HEK293 (cell line): Measurements from ENCODE around the gene ERAP2.

Source experiments
- CTCF ChIA-PET: fragments of 350-600 bp; formaldehyde crosslinking; extraction: SDS; loops from one replicate; lab custom pipeline; 2021; ENCODE audit warnings: antibody characterized with exemption; lab: Yijun Ruan, JAX
- POLR2A ChIA-PET: fragments of 300-600 bp; formaldehyde crosslinking; extraction: SDS; loops from one replicate; lab custom pipeline; 2020; ENCODE audit warnings: antibody characterized with exemption, inconsistent platforms; lab: Yijun Ruan, JAX
- H3K27ac ChIP-seq: fragments of 200-500 bp; sonication (Bioruptor generic); 2 replicates; pipeline ENCODE4 v1.5.1; 2014; ENCODE audit warnings: low read depth, low read length, control low read depth, inconsistent platforms; ENCODE audit errors: extremely low read depth
- H3K36me3 ChIP-seq, 2 experiments: fragments of 200-500 bp in 1 of 2; sonication (Bioruptor generic) in 1 of 2; 1 replicate in 1 of 2; 2 replicates in 1 of 2; pipeline ENCODE4 v1.5.1; 2014 to 2017; ENCODE audit warnings: inconsistent platforms in 2 of 2, low read length in 2 of 2; ENCODE audit not compliant: control insufficient read depth in 2 of 2, insufficient read depth in 1 of 2
- H3K4me1 ChIP-seq: fragments of 200-500 bp; sonication (Bioruptor generic); 2 replicates; pipeline ENCODE4 v1.5.1; 2014; ENCODE audit warnings: mild to moderate bottlenecking, low read length, inconsistent platforms; ENCODE audit not compliant: control insufficient read depth, insufficient read depth
- H3K4me3 ChIP-seq: 2 replicates; pipeline ENCODE4 v1.5.1; 2011; ENCODE audit warnings: low read depth, mild to moderate bottlenecking, control low read depth, low read length, moderate library complexity
- H3K9me3 ChIP-seq: fragments of 200-500 bp; sonication (Bioruptor generic); 2 replicates; pipeline ENCODE4 v1.5.1; 2014; ENCODE audit warnings: low read depth, low read length, inconsistent platforms; ENCODE audit not compliant: control insufficient read depth, insufficient read depth
- KLF7 ChIP-seq: fragments of 450-650 bp; formaldehyde crosslinking; IDR thresholded peaks from 2 replicates; pipeline ENCODE4 v1.5.1; 2016; ENCODE audit warnings: missing biosample characterization, missing genetic modification characterization, borderline replicate concordance
- KLF9 ChIP-seq: fragments of 450-650 bp; formaldehyde crosslinking; IDR thresholded peaks from 2 replicates; pipeline ENCODE4 v1.5.1; 2016; ENCODE audit warnings: missing biosample characterization, missing genetic modification characterization, low read depth
- MEIS1 ChIP-seq: sonication (generic); formaldehyde crosslinking; IDR thresholded peaks from 2 replicates; pipeline ENCODE4 v1.8.1; 2022; ENCODE audit warnings: missing genetic modification reagents, mild to moderate bottlenecking, borderline replicate concordance
- REPIN1 ChIP-seq: fragments of 450-650 bp; formaldehyde crosslinking; IDR thresholded peaks from 2 replicates; pipeline ENCODE4 v1.5.1; 2017; ENCODE audit warnings: missing biosample characterization, missing genetic modification characterization, low read depth
- SCRT2 ChIP-seq: fragments of 450-650 bp; formaldehyde crosslinking; IDR thresholded peaks from 2 replicates; pipeline ENCODE4 v1.5.1; 2016; ENCODE audit warnings: missing biosample characterization, missing genetic modification characterization
- TCF7L2 ChIP-seq: IDR thresholded peaks from 2 replicates; pipeline ENCODE4 v1.6.1; 2011; ENCODE audit warnings: low read depth, mild to moderate bottlenecking, inconsistent platforms, low read length, moderate library complexity, borderline replicate concordance
- ZBTB48 ChIP-seq: fragments of 450-650 bp; formaldehyde crosslinking; IDR thresholded peaks from 2 replicates; pipeline ENCODE4 v1.5.1; 2016; ENCODE audit warnings: missing biosample characterization, missing genetic modification characterization
- ZBTB49 ChIP-seq: fragments of 450-650 bp; formaldehyde crosslinking; IDR thresholded peaks from 2 replicates; pipeline ENCODE4 v1.5.1; 2016; ENCODE audit warnings: missing biosample characterization, missing genetic modification characterization, low read depth
- ZNF114 ChIP-seq: fragments of 450-650 bp; formaldehyde crosslinking; IDR thresholded peaks from 2 replicates; pipeline ENCODE4 v1.5.0; 2017; ENCODE audit warnings: missing biosample characterization, missing genetic modification characterization
- ZNF133 ChIP-seq: fragments of 450-650 bp; formaldehyde crosslinking; IDR thresholded peaks from 2 replicates; pipeline ENCODE4 v1.5.1; 2016; ENCODE audit warnings: missing biosample characterization, missing genetic modification characterization
- ZNF155 ChIP-seq: fragments of 450-650 bp; formaldehyde crosslinking; IDR thresholded peaks from 2 replicates; pipeline ENCODE4 v1.5.1; 2016; ENCODE audit warnings: missing biosample characterization, missing genetic modification characterization
- ZNF175 ChIP-seq: fragments of 450-650 bp; formaldehyde crosslinking; IDR thresholded peaks from 2 replicates; pipeline ENCODE4 v1.5.1; 2016; ENCODE audit warnings: missing biosample characterization, missing genetic modification characterization
- ZNF223 ChIP-seq: fragments of 450-650 bp; formaldehyde crosslinking; IDR thresholded peaks from 2 replicates; pipeline ENCODE4 v1.5.1; 2016; ENCODE audit warnings: missing biosample characterization, missing genetic modification characterization
- ZNF24 ChIP-seq: fragments of 450-650 bp; formaldehyde crosslinking; IDR thresholded peaks from 2 replicates; pipeline ENCODE4 v1.5.1; 2016; ENCODE audit warnings: missing biosample characterization, missing genetic modification characterization
- ZNF324 ChIP-seq: fragments of 450-650 bp; formaldehyde crosslinking; IDR thresholded peaks from 2 replicates; pipeline ENCODE4 v1.5.1; 2016; ENCODE audit warnings: missing biosample characterization, missing genetic modification characterization
- ZNF354C ChIP-seq: fragments of 450-650 bp; formaldehyde crosslinking; IDR thresholded peaks from 2 replicates; pipeline ENCODE4 v1.5.1; 2016; ENCODE audit warnings: missing biosample characterization, missing genetic modification characterization, low read depth, borderline replicate concordance
- ZNF37A ChIP-seq: fragments of 450-650 bp; IDR thresholded peaks from 2 replicates; pipeline ENCODE4 v1.5.1; 2018; ENCODE audit warnings: missing biosample characterization, missing genetic modification characterization
- ZNF394 ChIP-seq: fragments of 450-650 bp; formaldehyde crosslinking; IDR thresholded peaks from 2 replicates; pipeline ENCODE4 v1.5.1; 2016; ENCODE audit warnings: missing biosample characterization, missing genetic modification characterization, mild to moderate bottlenecking, moderate library complexity, borderline replicate concordance
- ZNF404 ChIP-seq: fragments of 450-650 bp; formaldehyde crosslinking; IDR thresholded peaks from 2 replicates; pipeline ENCODE4 v1.5.1; 2017; ENCODE audit warnings: missing biosample characterization, missing genetic modification characterization
- ZNF555 ChIP-seq: fragments of 450-650 bp; formaldehyde crosslinking; conservative IDR thresholded peaks from 2 replicates; pipeline ENCODE4 v1.5.1; 2017; ENCODE audit warnings: missing biosample characterization, mild to moderate bottlenecking, missing genetic modification characterization, inconsistent platforms
- ZNF596 ChIP-seq: fragments of 450-650 bp; IDR thresholded peaks from 2 replicates; pipeline ENCODE4 v1.5.0; 2018; ENCODE audit warnings: missing biosample characterization, mild to moderate bottlenecking, missing genetic modification characterization, moderate library complexity
- ZNF660 ChIP-seq: fragments of 450-650 bp; IDR thresholded peaks from 2 replicates; pipeline ENCODE4 v1.5.1; 2018; ENCODE audit warnings: missing biosample characterization, mild to moderate bottlenecking, missing genetic modification characterization
- ZNF664 ChIP-seq: fragments of 450-650 bp; formaldehyde crosslinking; IDR thresholded peaks from 2 replicates; pipeline ENCODE4 v1.5.1; 2016; ENCODE audit warnings: missing biosample characterization, missing genetic modification characterization
- ZNF747 ChIP-seq: fragments of 450-650 bp; formaldehyde crosslinking; IDR thresholded peaks from 2 replicates; pipeline ENCODE4 v1.5.1; 2016; ENCODE audit warnings: missing biosample characterization, missing genetic modification characterization
- ZNF785 ChIP-seq: fragments of 450-650 bp; formaldehyde crosslinking; IDR thresholded peaks from 2 replicates; pipeline ENCODE4 v1.5.1; 2016; ENCODE audit warnings: missing biosample characterization, missing genetic modification characterization
- ZNF792 ChIP-seq: fragments of 450-650 bp; formaldehyde crosslinking; IDR thresholded peaks from 2 replicates; pipeline ENCODE4 v1.5.1; 2016; ENCODE audit warnings: missing biosample characterization, missing genetic modification characterization
- ZSCAN23 ChIP-seq: fragments of 450-650 bp; formaldehyde crosslinking; IDR thresholded peaks from 2 replicates; pipeline ENCODE4 v1.5.1; 2016; ENCODE audit warnings: missing biosample characterization, missing genetic modification characterization
- ZXDB ChIP-seq: fragments of 450-650 bp; formaldehyde crosslinking; IDR thresholded peaks from 2 replicates; pipeline ENCODE4 v1.5.1; 2016; ENCODE audit warnings: missing biosample characterization, missing genetic modification characterization
- TF ChIP-seq, protein P1 (sequence below): fragments of 450-650 bp; formaldehyde crosslinking; IDR thresholded peaks from 2 replicates; pipeline ENCODE4 v1.5.0; 2017; ENCODE audit warnings: missing biosample characterization, missing genetic modification characterization, borderline replicate concordance
- TF ChIP-seq, protein P2 (sequence below): fragments of 450-650 bp; formaldehyde crosslinking; IDR thresholded peaks from 2 replicates; pipeline ENCODE4 v1.5.1; 2016; ENCODE audit warnings: missing biosample characterization, missing genetic modification characterization
- TF ChIP-seq, protein P3 (sequence below): fragments of 450-650 bp; IDR thresholded peaks from 2 replicates; pipeline ENCODE4 v1.5.1; 2018; ENCODE audit warnings: missing biosample characterization, mild to moderate bottlenecking, missing genetic modification characterization

Gene ERAP2

DNA sequence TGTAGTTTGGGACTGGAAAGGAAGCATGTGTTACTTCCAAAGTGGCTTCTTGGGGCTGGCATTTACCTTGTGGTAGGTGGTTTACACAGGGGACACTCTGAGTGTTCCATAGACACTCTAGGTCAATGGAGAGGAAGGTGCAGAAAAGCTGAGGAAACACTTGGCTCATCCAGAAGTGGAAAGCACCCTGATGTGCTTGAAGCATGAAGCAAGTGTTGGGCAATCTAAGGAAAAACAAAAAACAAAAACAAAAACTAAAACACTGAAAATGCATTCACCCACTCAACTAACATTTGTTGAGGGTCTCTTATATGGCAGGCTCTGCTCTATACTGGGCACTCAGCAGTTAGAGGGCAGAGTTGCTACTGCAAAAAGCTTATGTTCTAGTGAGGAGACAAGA is 2.9 kb upstream of the ERAP2 start:
- no peaks in the 10 kb centered on the region for H3K36me3 ChIP-seq
- no peak overlapping the region for H3K4me3 ChIP-seq
- TF ChIP-seq ZNF24 (tag by site-specific recombination) (no peak), ZNF660 (tag by site-specific recombination) (no peak), TCF7L2 (no peak), ZNF155 (no peak), ZNF394 (tag by site-specific recombination) (no peak), ZNF404 (tag by site-specific recombination) (no peak), ZNF354C (tag by site-specific recombination) (no peak), ZNF114 (tag by site-specific recombination) (no peak), ZSCAN23 (tag by site-specific recombination) (no peak), ZNF792 (tag by site-specific recombination) (no peak), ZBTB48 (tag by site-specific recombination) (no peak), SCRT2 (tag by site-specific recombination) (no peak), ZNF37A (tag by site-specific recombination) (no peak), ZBTB49 (no peak), ZNF133 (no peak)
- TF ChIP-seq, protein P1, sequence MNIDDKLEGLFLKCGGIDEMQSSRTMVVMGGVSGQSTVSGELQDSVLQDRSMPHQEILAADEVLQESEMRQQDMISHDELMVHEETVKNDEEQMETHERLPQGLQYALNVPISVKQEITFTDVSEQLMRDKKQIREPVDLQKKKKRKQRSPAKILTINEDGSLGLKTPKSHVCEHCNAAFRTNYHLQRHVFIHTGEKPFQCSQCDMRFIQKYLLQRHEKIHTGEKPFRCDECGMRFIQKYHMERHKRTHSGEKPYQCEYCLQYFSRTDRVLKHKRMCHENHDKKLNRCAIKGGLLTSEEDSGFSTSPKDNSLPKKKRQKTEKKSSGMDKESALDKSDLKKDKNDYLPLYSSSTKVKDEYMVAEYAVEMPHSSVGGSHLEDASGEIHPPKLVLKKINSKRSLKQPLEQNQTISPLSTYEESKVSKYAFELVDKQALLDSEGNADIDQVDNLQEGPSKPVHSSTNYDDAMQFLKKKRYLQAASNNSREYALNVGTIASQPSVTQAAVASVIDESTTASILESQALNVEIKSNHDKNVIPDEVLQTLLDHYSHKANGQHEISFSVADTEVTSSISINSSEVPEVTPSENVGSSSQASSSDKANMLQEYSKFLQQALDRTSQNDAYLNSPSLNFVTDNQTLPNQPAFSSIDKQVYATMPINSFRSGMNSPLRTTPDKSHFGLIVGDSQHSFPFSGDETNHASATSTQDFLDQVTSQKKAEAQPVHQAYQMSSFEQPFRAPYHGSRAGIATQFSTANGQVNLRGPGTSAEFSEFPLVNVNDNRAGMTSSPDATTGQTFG, result no peak
- TF ChIP-seq, protein P2, sequence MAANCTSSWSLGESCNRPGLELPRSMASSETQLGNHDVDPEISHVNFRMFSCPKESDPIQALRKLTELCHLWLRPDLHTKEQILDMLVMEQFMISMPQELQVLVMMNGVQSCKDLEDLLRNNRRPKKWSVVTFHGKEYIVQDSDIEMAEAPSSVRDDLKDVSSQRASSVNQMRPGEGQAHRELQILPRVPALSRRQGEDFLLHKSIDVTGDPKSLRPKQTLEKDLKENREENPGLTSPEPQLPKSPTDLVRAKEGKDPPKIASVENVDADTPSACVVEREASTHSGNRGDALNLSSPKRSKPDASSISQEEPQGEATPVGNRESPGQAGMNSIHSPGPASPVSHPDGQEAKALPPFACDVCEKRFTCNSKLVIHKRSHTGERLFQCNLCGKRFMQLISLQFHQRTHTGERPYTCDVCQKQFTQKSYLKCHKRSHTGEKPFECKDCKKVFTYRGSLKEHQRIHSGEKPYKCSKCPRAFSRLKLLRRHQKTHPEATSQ, result no peak
- no peaks in the 10 kb centered on the region for H3K9me3 ChIP-seq
- ChIA-PET POLR2A (no interaction called here), CTCF (interaction anchor here (0.7 to 1.4 kb wide), 4 partner anchors 121 to 288 kb away, joined by 3 to 6 read pairs (median 4); partner anchors contain the start of gene LIX1)
- H3K4me1 ChIP-seq, result no peaks in the 10 kb centered on the region; the same call in 1 of the 2 replicates
- H3K27ac ChIP-seq, result no peak overlapping the region

- Histone ChIP-seq H3K9me3 (no peaks in the 10 kb centered on the region), H3K4me1 (no peaks in the 10 kb centered on the region; the same call in 1 of the 2 replicates), H3K4me3 (no peak overlapping the region), H3K36me3 (no peaks in the 10 kb centered on the region), H3K27ac (no peak overlapping the region)
- CTCF ChIA-PET, result interaction anchor here (1.0 to 2.3 kb wide), 4 partner anchors 122 to 287 kb away, joined by 3 to 8 read pairs (median 6); partner anchors contain the start of gene LIX1
- POLR2A ChIA-PET, result no interaction called here
- TF ChIP-seq KLF9 (tag by site-specific recombination), result no peak
- TF ChIP-seq, protein P3, sequence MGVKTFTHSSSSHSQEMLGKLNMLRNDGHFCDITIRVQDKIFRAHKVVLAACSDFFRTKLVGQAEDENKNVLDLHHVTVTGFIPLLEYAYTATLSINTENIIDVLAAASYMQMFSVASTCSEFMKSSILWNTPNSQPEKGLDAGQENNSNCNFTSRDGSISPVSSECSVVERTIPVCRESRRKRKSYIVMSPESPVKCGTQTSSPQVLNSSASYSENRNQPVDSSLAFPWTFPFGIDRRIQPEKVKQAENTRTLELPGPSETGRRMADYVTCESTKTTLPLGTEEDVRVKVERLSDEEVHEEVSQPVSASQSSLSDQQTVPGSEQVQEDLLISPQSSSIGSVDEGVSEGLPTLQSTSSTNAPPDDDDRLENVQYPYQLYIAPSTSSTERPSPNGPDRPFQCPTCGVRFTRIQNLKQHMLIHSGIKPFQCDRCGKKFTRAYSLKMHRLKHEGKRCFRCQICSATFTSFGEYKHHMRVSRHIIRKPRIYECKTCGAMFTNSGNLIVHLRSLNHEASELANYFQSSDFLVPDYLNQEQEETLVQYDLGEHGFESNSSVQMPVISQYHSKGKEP, result no peak
- TF ChIP-seq ZNF664 (tag by site-specific recombination), result no peak
- no peak for TF ChIP-seq ZXDB (tag by site-specific recombination)
- no peak for TF ChIP-seq ZNF747 (tag by site-specific recombination)
- TF ChIP-seq ZNF175 (tag by site-specific recombination), result no peak
- TF ChIP-seq ZNF223, result no peak
- no peak for TF ChIP-seq ZNF785 (tag by site-specific recombination)
- TF ChIP-seq ZNF555, result no peak
- TF ChIP-seq ZNF324 (tag by site-specific recombination), result no peak
- no peak for TF ChIP-seq REPIN1 (tag by site-specific recombination)
- no peak for TF ChIP-seq MEIS1 (CRISPR knock-in tag)
- no peak for TF ChIP-seq ZNF596 (tag by site-specific recombination)
- no peak for TF ChIP-seq KLF7 (tag by site-specific recombination)
These were observed 1.7 kb upstream of the ERAP2 start for GRCh38 chr5:96874631-96875030.
